Measurements from ENCODE around the gene C11orf68.

The C11orf68 gene

DNA sequence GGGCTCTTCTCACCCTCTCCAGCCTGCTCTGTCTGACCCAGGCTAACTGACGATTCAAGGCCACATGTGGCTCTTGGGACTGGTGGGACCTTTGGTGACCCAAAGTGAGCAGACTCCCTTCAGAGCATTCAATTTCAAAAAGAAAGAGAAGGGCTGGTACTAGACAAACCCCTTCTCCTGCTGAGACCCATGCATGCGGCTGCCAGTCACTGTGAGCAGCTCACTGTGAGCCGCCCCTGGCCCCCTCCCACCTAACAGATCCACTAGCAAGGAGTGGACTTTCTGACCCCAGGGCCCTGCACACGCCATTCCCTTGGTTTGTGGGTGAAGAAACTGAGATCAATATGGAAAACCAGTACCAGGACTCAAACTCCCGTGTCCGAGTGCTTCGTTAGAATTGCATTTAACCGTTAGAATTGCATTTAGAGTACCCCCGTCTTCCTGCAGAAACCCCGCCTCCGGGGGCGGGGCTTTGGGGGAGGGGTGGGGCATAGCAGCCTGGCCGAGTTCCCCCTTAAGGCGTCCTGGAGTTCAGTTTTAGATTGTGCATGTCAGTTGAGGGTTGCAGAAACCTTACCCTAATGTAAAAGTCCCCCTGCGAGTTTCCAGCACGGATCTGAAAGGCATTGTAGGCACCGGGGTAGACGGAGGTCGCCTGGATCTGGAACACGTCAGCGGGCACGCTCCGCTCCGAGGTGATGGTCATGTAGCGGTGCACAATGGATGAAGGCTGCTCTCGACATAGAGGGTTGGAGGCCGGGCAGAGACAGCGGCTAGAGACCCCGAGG is 51.4 kb downstream of the C11orf68 start:
- peak in 1 of 2 experiments; percentile 49 for DNase-seq (ENCODE audit: low read depth in 1 of 2, low spot score in 1 of 2)
- TF ChIP-seq CTCF (IDR thresholded peaks at IDR 0.05; ENCODE audit: insufficient read depth, low read length) (no peak), REST (IDR thresholded peaks at IDR 0.05; ENCODE audit: insufficient replicate concordance, low read depth) (no peak), GABPA (IDR thresholded peaks at IDR 0.05; ENCODE audit: low read depth) (no peak), SPI1 (IDR thresholded peaks at IDR 0.05; ENCODE audit: borderline replicate concordance, low read depth) (no peak), POLR2AphosphoS5 (IDR thresholded peaks at IDR 0.05; ENCODE audit: low read depth) (no peak)
- Histone ChIP-seq H3K27ac (replicated peaks) (peak overlapping the region; percentile 43), H3K27me3 (ENCODE audit: insufficient read depth, poor library complexity, severe bottlenecking) (no peaks in the 10 kb centered on the region), H3K4me3 (replicated peaks; ENCODE audit: insufficient read depth, low read length) (no peak overlapping the region)

All from HL-60 (cell line).